K562 (cell line): Measurements from ENCODE around the gene KIAA2012. TPM values are rescaled to one million over a fixed set of nuclear protein-coding genes. Genes with fewer than 3 reads are reported as not detected.

Source experiments
- BRCA1 ChIP-seq, 2 experiments: fragments of 450-650 bp in 1 of 2; sonication (generic) in 1 of 2; formaldehyde crosslinking in 1 of 2; IDR thresholded peaks; 2 replicates each; pipeline versions ENCODE4 v1.5.0 to v1.6.1; 2017 to 2020; ENCODE audit warnings: mild to moderate bottlenecking in 1 of 2, missing genetic modification reagents in 1 of 2
- CTBP1 ChIP-seq: fragments of 450-650 bp; IDR thresholded peaks from 2 replicates; pipeline ENCODE4 v1.6.1; 2016; ENCODE audit warnings: borderline replicate concordance
- KLF13 ChIP-seq: fragments of 450-650 bp; IDR thresholded peaks from 2 replicates; pipeline ENCODE4 v1.6.1; 2016; ENCODE audit warnings: missing genetic modification characterization, low read depth, mild to moderate bottlenecking, missing compliant biosample characterization, moderate library complexity, borderline replicate concordance
- MAX ChIP-seq: sonication (generic); formaldehyde crosslinking; IDR thresholded peaks from 2 replicates; pipeline ENCODE4 v1.9.0; 2022; ENCODE audit warnings: mild to moderate bottlenecking, missing genetic modification reagents
- NFIX ChIP-seq: fragments of 250-450 bp; sonication (Bioruptor Pico); IDR thresholded peaks from 2 replicates; pipeline ENCODE4 v1.4.0; 2020; ENCODE audit warnings: low read depth, mild to moderate bottlenecking, moderate library complexity
- RBFOX2 ChIP-seq: fragments of 200-400 bp; formaldehyde crosslinking; IDR thresholded peaks from 2 replicates; pipeline ENCODE4 v1.6.1; 2017; ENCODE audit warnings: low read depth, mild to moderate bottlenecking, low read length, moderate library complexity
- RBM25 ChIP-seq: fragments of 200-400 bp; formaldehyde crosslinking; IDR thresholded peaks from 2 replicates; pipeline ENCODE4 v1.6.1; 2018; ENCODE audit warnings: low read length, low read depth, moderate library complexity; ENCODE audit not compliant: severe bottlenecking
- STAT5A ChIP-seq: IDR thresholded peaks from 2 replicates; pipeline ENCODE4 v1.6.1; 2012; ENCODE audit warnings: low read length, inconsistent platforms, borderline replicate concordance
- ZBED1 ChIP-seq: IDR thresholded peaks from 2 replicates; pipeline ENCODE4 v1.6.1; 2014
- ZNF217 ChIP-seq: sonication (generic); formaldehyde crosslinking; IDR thresholded peaks from 2 replicates; pipeline ENCODE4 v1.8.0; 2022; ENCODE audit warnings: mild to moderate bottlenecking, missing genetic modification reagents
- ZNF224 ChIP-seq: sonication (generic); formaldehyde crosslinking; IDR thresholded peaks from 2 replicates; pipeline ENCODE4 v1.8.0; 2022; ENCODE audit warnings: mild to moderate bottlenecking, missing genetic modification reagents
- ZNF583 ChIP-seq: fragments of 250-450 bp; sonication (Bioruptor Pico); IDR thresholded peaks from 2 replicates; pipeline ENCODE4 v1.4.0; 2020
- polyA plus RNA-seq, 8 experiments: library from polyadenylated mRNA; depleted of rRNA in 4 of 8; stranded (reverse) in 5 of 8; unstranded in 3 of 8; fragments of >200 nt; fragmentation: Nextera tagmentation in 2 of 8; fragmentation: Illumina TruSeq in 1 of 8; extraction: Ambion mirVana in 2 of 8; extraction: Trizol in 1 of 8; gene quantifications; 2 replicates each; pipeline versions ENCODE4 v1.2.1 to v1.2.3, GENCODE V29; 2011 to 2014; ENCODE audit warnings: inconsistent platforms in 1 of 8, missing spikeins in 1 of 8
- total RNA-seq, 7 experiments: library from RNA; depleted of rRNA in 6 of 7; stranded (reverse); fragments of >200 nt in 6 of 7; fragmentation: Illumina TruSeq in 2 of 7; extraction: Trizol in 2 of 7; gene quantifications; 2 replicates each; pipeline versions ENCODE4 v1.2.1 to v1.2.3, GENCODE V29; 2011 to 2021; ENCODE audit warnings: low replicate concordance in 1 of 7
- TF ChIP-seq, protein P1 (sequence below): fragments of 450-650 bp; conservative IDR thresholded peaks from 2 replicates; pipeline ENCODE4 v1.6.1; 2016; ENCODE audit warnings: missing genetic modification characterization, low read depth, mild to moderate bottlenecking, missing compliant biosample characterization, moderate library complexity
- TF ChIP-seq, protein P2 (sequence below): sonication (generic); formaldehyde crosslinking; IDR thresholded peaks from 2 replicates; pipeline ENCODE4 v1.8.0; 2022; ENCODE audit warnings: mild to moderate bottlenecking, missing genetic modification reagents, borderline replicate concordance

Gene KIAA2012
- total and polyA plus RNA-seq, 9 of the 15 experiments (the other 6 are each of a cell fraction or from before 2014, with no cell fraction given): not detected

GRCh38 chr2:202033317-202034248, 39.5 kb upstream of the KIAA2012 start, which contains the start of gene FZD7 (continued):
- TF ChIP-seq RBM25 (peak; percentile 89), CTBP1 (peak; percentile 56), BRCA1 (IDR thresholded peaks at IDR 0.05) (no peak), BRCA1 (CRISPR knock-in tag; IDR thresholded peaks at IDR 0.05) (no peak), ZNF224 (no peak), RBFOX2 (peak; percentile 75), ZNF217 (no peak), ZBED1 (no peak), NFIX (CRISPR knock-in tag) (no peak), KLF13 (tag) (no peak), MAX (CRISPR knock-in tag) (no peak), STAT5A (no peak), ZNF583 (no peak)
- TF ChIP-seq, protein P1, sequence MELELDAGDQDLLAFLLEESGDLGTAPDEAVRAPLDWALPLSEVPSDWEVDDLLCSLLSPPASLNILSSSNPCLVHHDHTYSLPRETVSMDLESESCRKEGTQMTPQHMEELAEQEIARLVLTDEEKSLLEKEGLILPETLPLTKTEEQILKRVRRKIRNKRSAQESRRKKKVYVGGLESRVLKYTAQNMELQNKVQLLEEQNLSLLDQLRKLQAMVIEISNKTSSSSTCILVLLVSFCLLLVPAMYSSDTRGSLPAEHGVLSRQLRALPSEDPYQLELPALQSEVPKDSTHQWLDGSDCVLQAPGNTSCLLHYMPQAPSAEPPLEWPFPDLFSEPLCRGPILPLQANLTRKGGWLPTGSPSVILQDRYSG (tag): no peak
- TF ChIP-seq, protein P2, sequence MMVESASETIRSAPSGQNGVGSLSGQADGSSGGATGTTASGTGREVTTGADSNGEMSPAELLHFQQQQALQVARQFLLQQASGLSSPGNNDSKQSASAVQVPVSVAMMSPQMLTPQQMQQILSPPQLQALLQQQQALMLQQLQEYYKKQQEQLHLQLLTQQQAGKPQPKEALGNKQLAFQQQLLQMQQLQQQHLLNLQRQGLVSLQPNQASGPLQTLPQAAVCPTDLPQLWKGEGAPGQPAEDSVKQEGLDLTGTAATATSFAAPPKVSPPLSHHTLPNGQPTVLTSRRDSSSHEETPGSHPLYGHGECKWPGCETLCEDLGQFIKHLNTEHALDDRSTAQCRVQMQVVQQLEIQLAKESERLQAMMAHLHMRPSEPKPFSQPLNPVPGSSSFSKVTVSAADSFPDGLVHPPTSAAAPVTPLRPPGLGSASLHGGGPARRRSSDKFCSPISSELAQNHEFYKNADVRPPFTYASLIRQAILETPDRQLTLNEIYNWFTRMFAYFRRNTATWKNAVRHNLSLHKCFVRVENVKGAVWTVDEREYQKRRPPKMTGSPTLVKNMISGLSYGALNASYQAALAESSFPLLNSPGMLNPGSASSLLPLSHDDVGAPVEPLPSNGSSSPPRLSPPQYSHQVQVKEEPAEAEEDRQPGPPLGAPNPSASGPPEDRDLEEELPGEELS (CRISPR knock-in tag): no peak
